OCI-LY3 (cell line): ENCODE results near the gene HEXA.

Source experiments
- H2AFZ ChIP-seq: fragments of 200-600, 300-600 bp; shearing (Covaris generic); 2 replicates; pipeline ENCODE4 v1.6.0; 2014; ENCODE audit warnings: antibody characterized with exemption, low read depth, low read length
- H3K27ac ChIP-seq: fragments of 200-600, 300-600 bp; sonication (generic); 2 replicates; pipeline ENCODE4 v1.5.1; 2014; ENCODE audit warnings: mild to moderate bottlenecking, low read length, moderate library complexity, mixed read lengths
- H3K27me3 ChIP-seq: fragments of 200-600, 300-600 bp; sonication (generic); 2 replicates; pipeline ENCODE4 v1.6.1; 2014; ENCODE audit warnings: low read depth, low read length, mixed read lengths
- H3K36me3 ChIP-seq: fragments of 200-600, 300-600 bp; sonication (generic); replicated peaks from 2 replicates; pipeline ENCODE3; 2014; ENCODE audit warnings: low read depth, low read length, mixed read lengths
- H3K4me1 ChIP-seq: fragments of 300-600, 200-600 bp; sonication (generic); 2 replicates; pipeline ENCODE4 v1.6.1; 2014; ENCODE audit warnings: low read length, mixed read lengths
- H3K4me2 ChIP-seq: fragments of 200-600, 300-600 bp; sonication (generic); 2 replicates; pipeline ENCODE4 v1.6.1; 2014; ENCODE audit warnings: low read length, mixed read lengths
- H3K4me3 ChIP-seq: fragments of 300-600, 200-600 bp; sonication (generic); 2 replicates; pipeline ENCODE4 v1.5.1; 2014; ENCODE audit warnings: antibody characterized with exemption, mild to moderate bottlenecking, low read length, moderate library complexity
- H3K79me2 ChIP-seq: fragments of 300-600, 200-600 bp; shearing (Covaris generic); 2 replicates; pipeline ENCODE4 v1.6.1; 2014; ENCODE audit warnings: mild to moderate bottlenecking, low read length, mixed read lengths
- H3K9ac ChIP-seq: fragments of 300-600, 200-600 bp; shearing (Covaris generic); 2 replicates; pipeline ENCODE4 v1.6.0; 2014; ENCODE audit warnings: mild to moderate bottlenecking, low read length, moderate library complexity
- H3K9me3 ChIP-seq: fragments of 200-600, 300-600 bp; shearing (Covaris generic); 2 replicates; pipeline ENCODE4 v1.6.1; 2014; ENCODE audit warnings: low read length, mixed read lengths; ENCODE audit not compliant: insufficient read depth
- H4K20me1 ChIP-seq: fragments of 200-600, 300-600 bp; sonication (generic); 2 replicates; pipeline ENCODE4 v1.6.1; 2016; ENCODE audit warnings: low read length, mixed read lengths; ENCODE audit not compliant: insufficient read depth
- CTCF ChIP-seq: fragments of 200-600, 300-600 bp; sonication (generic); IDR thresholded peaks from 2 replicates; pipeline ENCODE4 v1.5.1; 2014; ENCODE audit warnings: antibody characterized with exemption, low read length, low read depth
- EZH2phosphoT487 ChIP-seq: fragments of 200-600 bp; shearing (Covaris generic); IDR thresholded peaks from 2 replicates; pipeline ENCODE4 v1.6.1; 2018; ENCODE audit warnings: antibody characterized with exemption, mixed run types, low read depth

Gene HEXA

GRCh38 chr15:72406936-72407335 lies 31.1 kb upstream of the HEXA start:
- Histone ChIP-seq H2AFZ (no peak overlapping the region), H3K9me3 (no peaks in the 10 kb centered on the region), H3K27ac (no peak overlapping the region), H3K36me3 (no peaks in the 10 kb centered on the region), H3K4me2 (no peak overlapping the region), H3K4me1 (no peaks in the 10 kb centered on the region), H3K9ac (no peak overlapping the region), H3K27me3 (peaks cover 65% of the 10 kb centered on the region), H4K20me1 (no peaks in the 10 kb centered on the region), H3K4me3 (no peak overlapping the region), H3K79me2 (no peaks in the 10 kb centered on the region)
- TF ChIP-seq EZH2phosphoT487 (no peak), CTCF (no peak)

- Histone ChIP-seq H3K9me3 (no peaks in the 10 kb centered on the region), H3K4me2 (no peak overlapping the region), H3K9ac (no peak overlapping the region), H3K27ac (no peak overlapping the region), H3K4me1 (no peaks in the 10 kb centered on the region), H3K4me3 (no peak overlapping the region), H3K79me2 (no peaks in the 10 kb centered on the region), H3K27me3 (peaks cover 63% of the 10 kb centered on the region), H2AFZ (no peak overlapping the region), H3K36me3 (no peaks in the 10 kb centered on the region), H4K20me1 (no peaks in the 10 kb centered on the region)
- TF ChIP-seq CTCF (no peak), EZH2phosphoT487 (no peak)
Observed at GRCh38 chr15:72404841-72405240, 29.0 kb upstream of the HEXA start.

- Histone ChIP-seq H3K9ac (no peak overlapping the region), H3K9me3 (no peaks in the 10 kb centered on the region), H3K27me3 (peaks cover 66% of the 10 kb centered on the region), H3K79me2 (no peaks in the 10 kb centered on the region), H3K4me2 (no peak overlapping the region), H3K4me1 (no peaks in the 10 kb centered on the region), H3K36me3 (no peaks in the 10 kb centered on the region), H2AFZ (no peak overlapping the region), H4K20me1 (no peaks in the 10 kb centered on the region), H3K4me3 (no peak overlapping the region), H3K27ac (no peak overlapping the region)
- TF ChIP-seq EZH2phosphoT487: no peak
- no peak for TF ChIP-seq CTCF
Observed at GRCh38 chr15:72404356-72404755, 28.5 kb upstream of the HEXA start.

GRCh38 chr15:72402726-72403125 lies 26.9 kb upstream of the HEXA start:
- Histone ChIP-seq H3K79me2 (no peaks in the 10 kb centered on the region), H2AFZ (no peak overlapping the region), H3K4me3 (no peak overlapping the region), H3K27me3 (peaks cover 54% of the 10 kb centered on the region), H3K4me1 (no peaks in the 10 kb centered on the region), H3K36me3 (no peaks in the 10 kb centered on the region), H3K27ac (no peak overlapping the region), H3K4me2 (no peak overlapping the region), H4K20me1 (no peaks in the 10 kb centered on the region), H3K9me3 (no peaks in the 10 kb centered on the region), H3K9ac (no peak overlapping the region)
- TF ChIP-seq CTCF: no peak
- TF ChIP-seq EZH2phosphoT487: no peak
